GM18909 (cell line): Measurements from ENCODE around the gene UBE2J1.

Experiments
- ATAC-seq: cut with Tn5 transposase; IDR thresholded peaks from one replicate; pipeline ENCODE4 v1.9.1; 2021; ENCODE audit warnings: mild to moderate bottlenecking; ENCODE audit not compliant: unreplicated experiment, poor library complexity

UBE2J1 gene

DNA sequence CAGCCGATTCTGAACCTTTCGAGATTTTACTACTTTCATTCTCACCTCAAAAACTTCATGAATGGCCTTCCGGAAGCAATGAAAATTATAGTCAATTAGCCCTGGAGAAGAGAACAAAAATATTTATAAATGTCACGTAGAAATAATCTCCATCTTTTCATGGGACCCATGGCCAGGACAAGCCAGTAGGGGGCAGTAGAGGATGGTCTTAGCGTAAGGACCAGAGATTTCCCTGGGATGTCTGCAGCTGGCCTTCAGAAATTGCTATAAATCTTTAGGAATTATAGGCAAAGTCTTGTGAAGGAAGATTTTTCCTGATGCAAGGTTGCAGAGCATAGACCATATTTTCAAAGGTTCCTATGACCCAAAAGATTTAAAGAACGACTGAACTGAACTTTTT, 15.6 kb upstream of the UBE2J1 start:
- ATAC-seq = no peak

GRCh38 chr6:89364586-89364985, 12.1 kb upstream of the UBE2J1 start:
- no peak for ATAC-seq

GRCh38 chr6:89361171-89361570, 8.6 kb upstream of the UBE2J1 start:
- no peak for ATAC-seq

DNA sequence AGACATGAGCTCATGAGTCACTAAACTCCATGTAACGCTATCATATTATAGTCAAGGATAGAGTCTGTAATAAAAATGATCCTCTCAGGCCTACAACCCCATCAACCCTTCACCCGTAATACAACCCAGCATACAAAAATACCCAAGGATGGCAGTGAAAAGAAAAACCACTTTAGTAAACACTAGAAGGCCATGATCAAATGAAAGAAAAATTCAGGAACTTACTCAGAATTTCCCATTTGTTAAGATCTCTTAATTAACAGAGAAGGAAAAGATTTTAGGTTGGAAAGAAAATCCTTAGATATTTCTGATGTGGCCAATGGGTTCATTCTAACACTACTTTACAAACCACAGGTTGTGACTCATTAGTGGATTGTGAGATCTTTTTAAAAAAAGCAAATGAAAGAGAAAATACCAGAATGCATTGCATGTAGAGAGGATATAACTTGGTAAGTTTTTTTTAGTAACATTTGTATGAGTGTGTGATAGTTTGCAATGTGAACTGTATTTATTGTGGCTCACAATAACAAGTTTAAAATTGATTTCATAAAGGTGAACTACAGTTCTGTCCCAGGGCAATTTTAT, 8.0 kb upstream of the UBE2J1 start:
- ATAC-seq = peak; percentile 55

- ATAC-seq = no peak
Observed at GRCh38 chr6:89359561-89359960, 7.0 kb upstream of the UBE2J1 start.

DNA sequence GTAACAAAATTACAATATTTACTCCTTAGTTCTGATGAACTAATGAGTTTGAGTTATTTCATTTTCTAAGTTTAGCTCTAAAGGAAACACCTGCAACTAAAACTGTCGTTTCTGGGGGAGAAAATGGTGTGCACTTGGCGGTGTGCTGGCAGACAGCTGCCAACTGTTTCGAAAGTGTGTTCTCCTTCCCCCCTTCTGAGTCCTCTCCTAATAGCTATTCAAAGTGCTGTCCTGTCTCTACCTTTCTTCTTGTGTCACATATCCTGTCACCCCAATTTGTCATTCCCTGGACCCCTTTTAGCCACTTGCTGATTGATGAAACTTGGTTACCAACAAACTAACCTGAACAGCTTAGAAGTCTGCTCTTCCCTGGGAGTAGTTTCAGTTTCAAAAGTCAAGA, 4.9 kb upstream of the UBE2J1 start:
- peak; percentile 53 for ATAC-seq

- no peak for ATAC-seq
Observed at GRCh38 chr6:89356642-89357170, 4.2 kb upstream of the UBE2J1 start.

DNA sequence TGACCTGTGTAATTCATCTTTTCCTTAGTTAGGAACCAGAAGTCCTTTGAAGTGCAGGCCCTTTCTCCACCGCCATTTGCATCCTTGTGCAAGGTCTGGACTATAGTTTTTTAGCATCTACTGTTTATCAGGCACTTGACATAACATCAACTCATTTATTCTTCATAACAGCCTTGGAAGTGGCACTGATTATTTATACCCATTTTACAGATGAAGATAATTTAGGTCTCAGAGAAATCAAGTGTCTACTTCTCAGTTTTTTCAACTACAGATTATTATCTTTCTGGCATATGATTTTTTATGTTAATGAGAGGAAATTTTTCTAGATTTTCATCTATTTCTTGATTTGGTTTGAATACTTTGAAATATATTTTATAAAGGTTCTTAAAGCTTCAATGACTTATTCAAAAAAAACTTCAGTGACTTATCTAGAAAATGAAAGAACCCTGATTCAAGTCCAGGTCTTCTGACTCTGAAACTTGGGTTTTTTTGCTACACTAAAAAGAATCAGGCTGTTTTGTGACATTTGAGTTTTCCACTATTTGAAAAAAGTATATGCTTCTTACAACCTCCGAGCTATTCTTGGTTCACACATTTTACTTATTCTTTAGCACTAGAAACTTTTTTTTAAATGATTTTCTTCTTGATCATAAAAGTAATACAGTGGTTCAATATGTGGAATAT, 3.1 kb upstream of the UBE2J1 start:
- no peak for ATAC-seq

DNA sequence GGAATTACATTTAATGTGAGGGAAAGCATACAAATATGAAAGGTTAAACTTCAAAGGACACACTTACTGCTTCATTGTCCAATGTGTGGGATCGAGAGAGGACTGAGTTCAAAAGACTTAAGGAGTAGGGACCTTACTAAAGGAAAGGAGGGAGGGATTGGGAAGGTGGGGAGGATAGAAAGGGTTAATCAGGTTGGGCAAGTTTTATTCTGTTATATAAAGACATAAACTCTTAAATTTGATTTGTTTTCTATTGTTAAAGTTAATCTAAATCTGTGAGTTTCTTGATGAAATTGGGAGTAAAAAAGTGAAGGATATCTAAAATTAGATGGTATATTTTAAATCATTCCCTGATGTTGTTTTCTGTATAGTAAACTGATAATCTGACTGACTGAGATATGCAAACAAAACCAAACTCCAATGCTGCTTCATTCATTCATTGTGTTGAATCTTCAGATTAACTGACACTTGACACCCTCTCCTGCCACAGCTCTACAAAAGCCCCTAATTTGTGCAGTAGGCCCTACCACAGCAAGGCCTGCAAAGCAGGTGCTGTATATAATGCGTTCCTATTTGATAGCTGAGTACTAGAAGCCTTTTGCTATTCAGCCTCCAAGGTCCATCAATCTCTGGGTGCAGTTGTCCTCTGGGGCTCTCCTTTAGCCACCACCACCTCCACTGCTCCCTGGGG, 1.3 kb upstream of the UBE2J1 start:
- ATAC-seq = peak; percentile 26

DNA sequence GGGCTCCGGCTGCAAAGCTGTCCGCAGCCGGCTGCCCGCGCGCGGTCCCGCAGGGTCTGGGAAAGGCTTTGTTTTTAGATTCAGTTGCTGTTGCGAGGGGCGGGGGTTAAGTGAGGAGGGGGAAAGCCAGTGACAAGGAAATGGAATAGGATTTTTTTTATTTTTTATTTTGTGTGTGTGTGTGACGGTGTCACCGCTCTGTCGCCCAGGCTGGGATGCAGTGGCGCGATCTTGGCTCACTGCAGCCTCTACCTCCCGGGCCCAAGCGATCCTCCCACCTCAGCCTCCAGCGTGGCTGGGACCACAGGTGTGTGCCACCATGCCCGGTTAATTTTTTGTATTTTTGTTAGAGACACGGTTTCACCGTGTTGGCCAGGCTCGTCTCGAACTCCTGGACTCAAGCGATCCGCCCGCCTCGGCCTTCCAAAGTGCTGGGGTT, 615 bp upstream of the UBE2J1 start:
- ATAC-seq = no peak

DNA sequence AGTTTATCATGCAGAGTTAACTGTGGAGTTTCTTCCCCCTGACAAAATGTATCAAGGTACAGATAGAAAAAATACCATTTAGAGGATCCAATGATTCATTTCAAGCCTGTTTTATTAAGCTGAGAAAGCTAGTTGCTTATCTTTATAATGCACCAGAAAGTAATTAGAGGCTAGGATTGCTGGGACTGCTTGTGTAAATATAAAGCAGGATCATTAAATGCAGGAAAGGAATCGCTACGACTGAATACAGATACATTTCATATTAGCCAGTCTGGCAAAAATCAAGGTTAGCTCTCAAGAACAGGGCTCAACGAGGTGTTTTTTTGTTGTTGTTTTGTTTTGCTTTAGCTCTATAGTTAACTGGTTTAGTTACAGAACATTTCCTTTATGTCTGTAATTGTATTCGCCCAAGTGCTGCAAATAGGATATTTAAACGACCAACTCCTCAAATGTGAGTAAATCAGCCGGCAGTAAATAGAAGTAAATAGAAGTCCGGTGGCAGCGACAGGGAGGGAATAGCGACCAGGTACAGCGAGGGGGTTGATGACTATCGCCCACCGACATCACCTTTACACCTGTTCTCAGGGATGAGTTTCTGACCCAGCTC, 748 bp downstream of the UBE2J1 start:
- ATAC-seq = no peak

- peak; percentile 48 for ATAC-seq
Observed at GRCh38 chr6:89350281-89350966, 2.1 kb downstream of the UBE2J1 start.

- no peak for ATAC-seq
Observed at GRCh38 chr6:89348372-89348771, 4.2 kb downstream of the UBE2J1 start.

GRCh38 chr6:89347825-89348224, 4.7 kb downstream of the UBE2J1 start:
- no peak for ATAC-seq

- no peak for ATAC-seq
Observed at GRCh38 chr6:89346433-89346832, 6.1 kb downstream of the UBE2J1 start.

- no peak for ATAC-seq
Observed at GRCh38 chr6:89339565-89339964, 13.0 kb downstream of the UBE2J1 start.

- no peak for ATAC-seq
Observed at GRCh38 chr6:89335164-89335563, 17.4 kb downstream of the UBE2J1 start.

- no peak for ATAC-seq
Observed at GRCh38 chr6:89330910-89331309, 21.6 kb downstream of the UBE2J1 start.

DNA sequence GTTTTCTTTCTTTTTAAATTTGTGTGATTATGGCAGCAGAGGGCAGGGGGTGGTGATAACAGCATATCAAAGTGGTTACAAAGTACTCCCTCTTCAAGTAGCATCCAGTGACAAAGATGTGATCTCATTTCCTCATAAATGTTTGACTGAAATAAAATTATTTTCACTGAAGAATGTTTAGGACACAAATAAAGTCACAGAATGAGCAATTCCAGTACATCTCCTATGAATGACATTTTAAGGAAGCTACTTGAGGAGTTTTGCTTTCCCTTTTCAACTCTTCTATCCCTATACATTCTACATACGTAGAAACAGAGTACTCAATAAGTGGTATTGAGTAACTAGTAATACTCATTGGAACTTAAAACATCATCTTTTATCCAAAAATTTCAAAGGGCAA, 23.5 kb downstream of the UBE2J1 start:
- no peak for ATAC-seq

GRCh38 chr6:89324304-89324703, 28.2 kb downstream of the UBE2J1 start:
- no peak for ATAC-seq
